T-helper 17 cell (primary cell): Measurements from ENCODE around the gene WSB2. TPM values are rescaled to one million over a fixed set of nuclear protein-coding genes. Genes with fewer than 3 reads are reported as not detected.
"Not testable (repeated sequence)": the region's sequence is repeated elsewhere in the genome, so short reads cannot be mapped to it uniquely, and the experiment has no call there.

ENCODE experiments used
- ATAC-seq: fragments of 150-1000 bp; cut with Tn5 transposase; 2 replicates; pipeline ENCODE4 v1.10.0; 2021; ENCODE audit warnings: mild to moderate bottlenecking, moderate library complexity
- DNase-seq, 3 donors: peaks; one replicate each; pipeline versions ENCODE4 v3.0.0 to v3.0.0-alpha.2; 2020 to 2021
- H3K9me3 ChIP-seq: one replicate; pipeline ENCODE4 v1.7.0; 2013; ENCODE audit warnings: low read length, mild to moderate bottlenecking; ENCODE audit not compliant: control insufficient read depth, poor library complexity, severe bottlenecking
- H3K27ac Mint-ChIP-seq: one replicate; pipeline ENCODE4 v1.8.0; 2022; ENCODE audit warnings: mild to moderate bottlenecking, moderate library complexity, mixed read lengths
- H3K27me3 Mint-ChIP-seq: one replicate; pipeline ENCODE4 v1.8.0; 2022; ENCODE audit warnings: mixed read lengths
- H3K36me3 Mint-ChIP-seq: one replicate; pipeline ENCODE4 v1.8.0; 2022; ENCODE audit warnings: low read depth, mixed read lengths
- H3K4me1 Mint-ChIP-seq: one replicate; pipeline ENCODE4 v1.8.0; 2022; ENCODE audit warnings: mild to moderate bottlenecking, mixed read lengths
- H3K4me3 Mint-ChIP-seq: one replicate; pipeline ENCODE4 v1.8.0; 2022; ENCODE audit warnings: mild to moderate bottlenecking, moderate library complexity, mixed read lengths
- total RNA-seq, 4 donors: library from RNA in 2 of 4; stranded (reverse) in 2 of 4; gene quantifications; one replicate each; pipeline ENCODE4 v1.2.3 and lab custom pipeline; 2022 to 2026

Gene WSB2
- total RNA-seq, 2 donors from 2014 or later, result 26.9 to 36.2 TPM

- peak overlapping the region; percentile 88 for H3K27ac Mint-ChIP-seq
- DNase-seq (no peak), ATAC-seq (no peak)
- H3K27me3 Mint-ChIP-seq, result no peaks in the 10 kb centered on the region
- no peaks in the 10 kb centered on the region for H3K9me3 ChIP-seq
- peaks cover 14% of the 10 kb centered on the region for H3K4me1 Mint-ChIP-seq
- H3K36me3 Mint-ChIP-seq, result peaks cover 12% of the 10 kb centered on the region
- no peak overlapping the region for H3K4me3 Mint-ChIP-seq
Measured at GRCh38 chr12:118036672-118037411, 24.1 kb downstream of the WSB2 start.

GRCh38 chr12:118035190-118036041 is 25.6 kb downstream of the WSB2 start:
- H3K27ac Mint-ChIP-seq, result peak overlapping the region; percentile 88
- no peaks in the 10 kb centered on the region for H3K27me3 Mint-ChIP-seq
- DNase-seq (no peak), ATAC-seq (no peak)
- no peak overlapping the region for H3K4me3 Mint-ChIP-seq
- peaks cover 14% of the 10 kb centered on the region for H3K4me1 Mint-ChIP-seq
- no peaks in the 10 kb centered on the region for H3K9me3 ChIP-seq
- H3K36me3 Mint-ChIP-seq, result peaks cover 12% of the 10 kb centered on the region

GRCh38 chr12:118034429-118035189 is 26.4 kb downstream of the WSB2 start:
- no peaks in the 10 kb centered on the region for H3K27me3 Mint-ChIP-seq
- DNase-seq (no peak), ATAC-seq (peak; percentile 65)
- H3K36me3 Mint-ChIP-seq, result peaks cover 14% of the 10 kb centered on the region
- H3K4me3 Mint-ChIP-seq, result peak overlapping the region; percentile 55
- H3K27ac Mint-ChIP-seq, result peak overlapping the region; percentile 88
- H3K9me3 ChIP-seq, result no peaks in the 10 kb centered on the region
- H3K4me1 Mint-ChIP-seq, result peaks cover 16% of the 10 kb centered on the region

- H3K27me3 Mint-ChIP-seq, result no peaks in the 10 kb centered on the region
- ATAC-seq, result no peak
- H3K4me3 Mint-ChIP-seq, result peak overlapping the region; percentile 55
- H3K27ac Mint-ChIP-seq, result peak overlapping the region; percentile 88
- peaks cover 9% of the 10 kb centered on the region for H3K36me3 Mint-ChIP-seq
- no peak for DNase-seq
- H3K4me1 Mint-ChIP-seq, result peaks cover 15% of the 10 kb centered on the region
- no peaks in the 10 kb centered on the region for H3K9me3 ChIP-seq
Measured at GRCh38 chr12:118033902-118034301, 27.1 kb downstream of the WSB2 start.

GRCh38 chr12:118033323-118033722 is 27.7 kb downstream of the WSB2 start:
- ATAC-seq (no peak), DNase-seq (no peak)
- H3K9me3 ChIP-seq, result no peaks in the 10 kb centered on the region
- no peak overlapping the region for H3K4me3 Mint-ChIP-seq
- H3K36me3 Mint-ChIP-seq, result peaks cover 9% of the 10 kb centered on the region
- no peaks in the 10 kb centered on the region for H3K27me3 Mint-ChIP-seq
- peaks cover 15% of the 10 kb centered on the region for H3K4me1 Mint-ChIP-seq
- peak overlapping the region; percentile 88 for H3K27ac Mint-ChIP-seq

GRCh38 chr12:118032188-118032587 is 28.8 kb downstream of the WSB2 start:
- no peaks in the 10 kb centered on the region for H3K9me3 ChIP-seq
- no peaks in the 10 kb centered on the region for H3K27me3 Mint-ChIP-seq
- H3K27ac Mint-ChIP-seq, result peak overlapping the region; percentile 45
- H3K36me3 Mint-ChIP-seq, result peaks cover 9% of the 10 kb centered on the region
- no peak for ATAC-seq
- peaks cover 15% of the 10 kb centered on the region for H3K4me1 Mint-ChIP-seq
- no peak for DNase-seq
- H3K4me3 Mint-ChIP-seq, result no peak overlapping the region

- no peak overlapping the region for H3K4me3 Mint-ChIP-seq
- ATAC-seq (no peak), DNase-seq (no peak)
- peaks cover 9% of the 10 kb centered on the region for H3K4me1 Mint-ChIP-seq
- H3K9me3 ChIP-seq, result no peaks in the 10 kb centered on the region
- H3K36me3 Mint-ChIP-seq, result peaks cover 2% of the 10 kb centered on the region
- peak overlapping the region; percentile 75 for H3K27ac Mint-ChIP-seq
- H3K27me3 Mint-ChIP-seq, result no peaks in the 10 kb centered on the region
Measured at GRCh38 chr12:118029166-118029565, 31.8 kb downstream of the WSB2 start.

- DNase-seq (no peak), ATAC-seq (no peak)
- Mint-ChIP-seq H3K36me3 (peaks cover 7% of the 10 kb centered on the region), H3K4me1 (peaks cover 5% of the 10 kb centered on the region), H3K4me3 (no peak overlapping the region), H3K27ac (no peak overlapping the region), H3K27me3 (no peaks in the 10 kb centered on the region)
- no peaks in the 10 kb centered on the region for H3K9me3 ChIP-seq
Measured at GRCh38 chr12:118025168-118025567, 35.8 kb downstream of the WSB2 start.

GRCh38 chr12:118023301-118023860 is 37.6 kb downstream of the WSB2 start:
- Mint-ChIP-seq H3K4me3 (no peak overlapping the region), H3K27ac (no peak overlapping the region), H3K4me1 (peaks cover 2% of the 10 kb centered on the region), H3K36me3 (peaks cover 5% of the 10 kb centered on the region), H3K27me3 (no peaks in the 10 kb centered on the region)
- DNase-seq, result no peak
- no peaks in the 10 kb centered on the region for H3K9me3 ChIP-seq
- no peak for ATAC-seq

- DNase-seq, result no peak
- no peak overlapping the region for H3K27ac Mint-ChIP-seq
Measured at GRCh38 chr12:118022728-118023109, 38.3 kb downstream of the WSB2 start.

GRCh38 chr12:118022097-118022727 is 38.8 kb downstream of the WSB2 start:
- not testable (repeated sequence) for H3K4me1 Mint-ChIP-seq, DNase-seq, H3K36me3 Mint-ChIP-seq, ATAC-seq, H3K27ac Mint-ChIP-seq, H3K9me3 ChIP-seq, H3K27me3 Mint-ChIP-seq
- H3K4me3 Mint-ChIP-seq, result peak overlapping the region; percentile 67

More at GRCh38 chr12:118022728-118023109, 38.3 kb downstream of the WSB2 start:
- no peaks in the 10 kb centered on the region for H3K9me3 ChIP-seq
- Mint-ChIP-seq H3K27me3 (no peaks in the 10 kb centered on the region), H3K36me3 (peaks cover 5% of the 10 kb centered on the region), H3K4me1 (peaks cover 6% of the 10 kb centered on the region), H3K4me3 (no peak overlapping the region)
- ATAC-seq, result no peak

GRCh38 chr12:118020036-118020435 is 40.9 kb downstream of the WSB2 start:
- H3K9me3 ChIP-seq, result no peaks in the 10 kb centered on the region
- H3K36me3 Mint-ChIP-seq, result peaks cover 5% of the 10 kb centered on the region
- no peak for ATAC-seq
- H3K4me1 Mint-ChIP-seq, result peaks cover 14% of the 10 kb centered on the region
- DNase-seq, result no peak
- H3K27me3 Mint-ChIP-seq, result no peaks in the 10 kb centered on the region
- H3K27ac Mint-ChIP-seq, result peak overlapping the region; percentile 8
- no peak overlapping the region for H3K4me3 Mint-ChIP-seq
